GM19397 (cell line): ENCODE data around the gene TFIP11.

Source experiments
- ATAC-seq: cut with Tn5 transposase; IDR thresholded peaks from one replicate; pipeline ENCODE4 v1.9.1; 2021; ENCODE audit warnings: mild to moderate bottlenecking, moderate library complexity; ENCODE audit not compliant: unreplicated experiment

Gene TFIP11

GRCh38 chr22:26479792-26480610 is 32.3 kb downstream of the TFIP11 start:
- ATAC-seq = no peak

GRCh38 chr22:26479043-26479791 is 33.1 kb downstream of the TFIP11 start:
- ATAC-seq = no peak

- ATAC-seq = no peak
These were observed 34.9 kb downstream of the TFIP11 start for GRCh38 chr22:26477341-26477731.

- no peak for ATAC-seq
These were observed 35.5 kb downstream of the TFIP11 start for GRCh38 chr22:26476705-26477340.

GRCh38 chr22:26474682-26475081 is 37.6 kb downstream of the TFIP11 start:
- no peak for ATAC-seq

- no peak for ATAC-seq
These were observed 40.8 kb downstream of the TFIP11 start for GRCh38 chr22:26471522-26471921.

- no peak for ATAC-seq
These were observed 41.5 kb downstream of the TFIP11 start for GRCh38 chr22:26470807-26471206.

- ATAC-seq = no peak
These were observed 46.1 kb downstream of the TFIP11 start for GRCh38 chr22:26466196-26466595.

- no peak for ATAC-seq
These were observed 48.0 kb downstream of the TFIP11 start for GRCh38 chr22:26464312-26464711.

- ATAC-seq = no peak
These were observed 48.6 kb downstream of the TFIP11 start for GRCh38 chr22:26463688-26464087.

GRCh38 chr22:26463101-26463661 is 49.1 kb downstream of the TFIP11 start:
- ATAC-seq = no peak

- no peak for ATAC-seq
These were observed 49.6 kb downstream of the TFIP11 start for GRCh38 chr22:26462641-26463040.

GRCh38 chr22:26462051-26462450 is 50.2 kb downstream of the TFIP11 start:
- ATAC-seq = no peak

GRCh38 chr22:26461188-26461810 is 51.0 kb downstream of the TFIP11 start:
- ATAC-seq = no peak

GRCh38 chr22:26460202-26460601 is 52.1 kb downstream of the TFIP11 start:
- no peak for ATAC-seq

- ATAC-seq = no peak
These were observed 54.5 kb downstream of the TFIP11 start for GRCh38 chr22:26457661-26458272.

- ATAC-seq = no peak
These were observed 58.3 kb downstream of the TFIP11 start for GRCh38 chr22:26453812-26454500.

- ATAC-seq = no peak
These were observed 59.1 kb downstream of the TFIP11 start for GRCh38 chr22:26453216-26453615.

- ATAC-seq = no peak
These were observed 59.8 kb downstream of the TFIP11 start for GRCh38 chr22:26452236-26453016.
